SK-N-SH (cell line): Measurements from ENCODE around the gene SHISA5. TPM values are rescaled to one million over a fixed set of nuclear protein-coding genes. Genes with fewer than 3 reads are reported as not detected.
"Not testable (repeated sequence)": the region's sequence is repeated elsewhere in the genome, so short reads cannot be mapped to it uniquely, and the experiment has no call there.

Experiments used
- CTCF ChIA-PET: fragments of 300-600, 350-600 bp; formaldehyde crosslinking; extraction: SDS; loops from one replicate; lab custom pipeline; 2021; lab: Yijun Ruan, JAX
- POLR2A ChIA-PET: fragments of 350-600 bp; sonication (Branson Sonifier 250); formaldehyde crosslinking; extraction: SDS; loops from one replicate; lab custom pipeline; 2020; ENCODE audit warnings: antibody characterized with exemption, inconsistent platforms; lab: Yijun Ruan, JAX
- DNase-seq: peaks from one replicate; pipeline ENCODE4 v3.0.0; 2012
- H2AFZ ChIP-seq: fragments of 200-600 bp; sonication (generic); 2 replicates; pipeline ENCODE4 v1.8.1; 2016; ENCODE audit warnings: antibody characterized with exemption, mild to moderate bottlenecking, low read depth
- H3F3A ChIP-seq: fragments of 200-600 bp; sonication (generic); replicated peaks from 2 replicates; pipeline ENCODE3; 2016; ENCODE audit warnings: antibody characterized with exemption, mild to moderate bottlenecking; ENCODE audit not compliant: insufficient read depth
- H3K27ac ChIP-seq, 2 experiments: fragments of 200-500 bp in 1 of 2; fragments of 200-600 bp in 1 of 2; sonication (Bioruptor generic) in 1 of 2; sonication (generic), shearing (Covaris generic) in 1 of 2; 2 replicates each; pipeline versions ENCODE4 v1.5.1 to v1.6.1; 2014 to 2016; ENCODE audit warnings: low read depth in 2 of 2, inconsistent platforms in 1 of 2, low read length in 1 of 2, mild to moderate bottlenecking in 1 of 2, mixed read lengths in 1 of 2
- H3K27me3 ChIP-seq: fragments of 200-600 bp; sonication (generic), shearing (Covaris generic); 2 replicates; pipeline ENCODE4 v1.6.1; 2016; ENCODE audit warnings: mixed run types; ENCODE audit not compliant: insufficient read depth
- H3K36me3 ChIP-seq, 2 experiments: fragments of 200-500 bp in 1 of 2; fragments of 200-600 bp in 1 of 2; sonication (Bioruptor generic) in 1 of 2; sonication (generic) in 1 of 2; replicated peaks in 1 of 2; 2 replicates each; pipeline versions ENCODE3 to v1.5.1; 2014 to 2016; ENCODE audit warnings: low read length in 1 of 2, mild to moderate bottlenecking in 1 of 2; ENCODE audit not compliant: insufficient read depth in 2 of 2, control insufficient read depth in 1 of 2
- H3K4me1 ChIP-seq, 2 experiments: fragments of 200-500 bp in 1 of 2; fragments of 200-600 bp in 1 of 2; sonication (Bioruptor generic) in 1 of 2; sonication (generic), shearing (Covaris generic) in 1 of 2; 2 replicates each; pipeline versions ENCODE4 v1.5.1 to v1.6.1; 2014 to 2016; ENCODE audit warnings: low read depth in 1 of 2, low read length in 1 of 2, mixed run types in 1 of 2; ENCODE audit not compliant: insufficient read depth in 2 of 2, control insufficient read depth in 1 of 2
- H3K4me2 ChIP-seq: fragments of 200-600 bp; sonication (generic), shearing (Covaris generic); 2 replicates; pipeline ENCODE4 v1.6.1; 2017; ENCODE audit warnings: mixed run types
- H3K4me3 ChIP-seq, 2 experiments: fragments of 200-500 bp in 1 of 2; fragments of 200-600 bp in 1 of 2; sonication (Bioruptor generic) in 1 of 2; sonication (generic), shearing (Covaris generic) in 1 of 2; 2 replicates each; pipeline versions ENCODE4 v1.5.1 to v1.8.1; 2014 to 2016; ENCODE audit warnings: low read depth in 2 of 2, inconsistent platforms in 1 of 2, low read length in 1 of 2, mild to moderate bottlenecking in 1 of 2, mixed read lengths in 1 of 2, moderate library complexity in 1 of 2
- H3K79me2 ChIP-seq: fragments of 200-600 bp; sonication (generic); 2 replicates; pipeline ENCODE4 v1.8.1; 2017; ENCODE audit warnings: mild to moderate bottlenecking; ENCODE audit not compliant: insufficient read depth
- H3K9ac ChIP-seq: fragments of 200-600 bp; sonication (generic); 2 replicates; pipeline ENCODE4 v1.6.1; 2017; ENCODE audit warnings: mixed run types
- H3K9me2 ChIP-seq: fragments of 200-600 bp; sonication (generic); 2 replicates; pipeline ENCODE4 v1.6.1; 2017; ENCODE audit warnings: mixed run types
- H3K9me3 ChIP-seq: fragments of 200-600 bp; sonication (generic); 2 replicates; pipeline ENCODE4 v1.6.1; 2017; ENCODE audit warnings: mixed run types, mild to moderate bottlenecking, moderate library complexity
- H4K20me1 ChIP-seq: fragments of 200-600 bp; sonication (generic); 2 replicates; pipeline ENCODE4 v1.6.1; 2017; ENCODE audit warnings: mild to moderate bottlenecking, mixed run types; ENCODE audit not compliant: insufficient read depth
- CHD2 ChIP-seq: fragments of 150-350 bp; IDR thresholded peaks from 2 replicates; pipeline ENCODE4 v1.6.1; 2018; ENCODE audit warnings: low read length; ENCODE audit not compliant: partially characterized antibody
- ELF1 ChIP-seq: IDR thresholded peaks from 2 replicates; pipeline ENCODE4 v1.4.0; 2012
- EP300 ChIP-seq, 2 experiments: IDR thresholded peaks; 2 replicates each; pipeline versions ENCODE4 v1.4.0 to v1.6.1; 2012; ENCODE audit warnings: borderline replicate concordance in 1 of 2, low read depth in 1 of 2, low read length in 1 of 2
- EZH2phosphoT487 ChIP-seq: fragments of 200-600 bp; sonication (generic); IDR thresholded peaks from 2 replicates; pipeline ENCODE4 v1.6.1; 2017; ENCODE audit warnings: low read depth, mixed run types, mild to moderate bottlenecking, antibody characterized with exemption, moderate library complexity, borderline replicate concordance
- FOSL2 ChIP-seq: IDR thresholded peaks from 2 replicates; pipeline ENCODE4 v1.4.0; 2012; ENCODE audit warnings: low read depth, mild to moderate bottlenecking, moderate library complexity, borderline replicate concordance
- JUND ChIP-seq: IDR thresholded peaks from 2 replicates; pipeline ENCODE4 v1.4.0; 2012
- MEF2A ChIP-seq: IDR thresholded peaks from 2 replicates; pipeline ENCODE4 v1.4.0; 2012; ENCODE audit warnings: low read depth, borderline replicate concordance
- MXI1 ChIP-seq: IDR thresholded peaks from 2 replicates; pipeline ENCODE4 v1.6.1; 2012; ENCODE audit warnings: mild to moderate bottlenecking, low read depth, low read length, improper control_type of control experiment
- NFIC ChIP-seq: IDR thresholded peaks from 2 replicates; pipeline ENCODE4 v1.4.0; 2012; ENCODE audit warnings: borderline replicate concordance
- NRF1 ChIP-seq: IDR thresholded peaks from 2 replicates; pipeline ENCODE4 v1.6.1; 2012; ENCODE audit warnings: low read depth, mild to moderate bottlenecking, low read length
- POLR2AphosphoS5 ChIP-seq: IDR thresholded peaks from 2 replicates; pipeline ENCODE4 v1.6.1; 2012; ENCODE audit warnings: low read depth, low read length
- RCOR1 ChIP-seq: fragments of 150-350 bp; IDR thresholded peaks from 2 replicates; pipeline ENCODE4 v1.6.1; 2017; ENCODE audit warnings: antibody characterized with exemption, low read length
- RFX5 ChIP-seq: IDR thresholded peaks from 2 replicates; pipeline ENCODE4 v1.6.1; 2012; ENCODE audit warnings: mild to moderate bottlenecking, improper control_type of control experiment, low read length
- SIN3A ChIP-seq: IDR thresholded peaks from 2 replicates; pipeline ENCODE4 v1.6.1; 2012; ENCODE audit warnings: low read depth, mild to moderate bottlenecking, low read length, moderate library complexity, borderline replicate concordance
- SMC3 ChIP-seq: IDR thresholded peaks from 2 replicates; pipeline ENCODE4 v1.6.1; 2012; ENCODE audit warnings: low read depth, low read length, improper control_type of control experiment
- WGBS: methylation state at CpG from one replicate; pipeline ENCODE4 v1.1.6; 2017; ENCODE audit warnings: low lambda C conversion rate; 5-methylcytosine and 5-hydroxymethylcytosine counted together
- polyA plus RNA-seq, 3 experiments: library from polyadenylated mRNA; depleted of rRNA; stranded (reverse); fragments of >200 nt; gene quantifications; 2 replicates each; pipeline ENCODE4 v1.2.3, GENCODE V29; 2012
- TF ChIP-seq, protein P1 (sequence below): IDR thresholded peaks from 2 replicates; pipeline ENCODE4 v1.4.0; 2012; ENCODE audit warnings: low read depth, borderline replicate concordance

Gene SHISA5
- polyA plus RNA-seq, 1 of the 3 experiments (the other 2 are of a cell fraction) = 194 TPM

DNA sequence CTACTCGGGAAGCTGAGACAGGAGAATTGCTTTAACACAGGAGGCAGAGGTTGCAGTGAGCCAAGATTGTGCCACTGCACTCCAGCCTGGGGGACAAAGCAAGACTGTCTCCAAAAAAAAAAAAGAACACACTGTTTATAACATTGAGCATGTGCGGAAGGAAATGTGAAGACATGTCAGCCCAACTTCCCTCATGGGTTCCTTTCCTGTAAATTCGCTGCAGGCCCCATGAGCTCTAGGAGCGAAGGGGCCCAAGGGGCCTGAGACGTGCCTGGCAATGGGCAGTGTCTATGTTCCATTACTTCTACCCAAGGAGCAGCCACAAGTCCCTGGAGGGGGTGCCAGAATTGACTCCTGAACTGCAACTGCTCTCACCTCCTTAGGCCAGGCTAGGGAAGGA lies 49.4 kb upstream of the SHISA5 start (continued):
- no peak for TF ChIP-seq POLR2AphosphoS5
- no peak for TF ChIP-seq SMC3
- no peak for TF ChIP-seq NFIC
- no peak for TF ChIP-seq EP300 (IDR thresholded peaks at IDR 0.05; ENCODE audit: borderline replicate concordance in 1 of 2, low read depth in 1 of 2, low read length in 1 of 2)
- no peak for TF ChIP-seq CHD2

GRCh38 chr3:48552111-48552951 lies 48.4 kb upstream of the SHISA5 start:
- Histone ChIP-seq H3F3A (peaks cover 2% of the 10 kb centered on the region), H3K36me3 (peaks cover 2 to 4% of the 10 kb centered on the region in 2 experiments), H3K27me3 (no peaks in the 10 kb centered on the region), H3K9me2 (no peaks in the 10 kb centered on the region), H3K79me2 (peaks cover 15% of the 10 kb centered on the region; the same call in 1 of the 2 replicates), H3K9me3 (no peaks in the 10 kb centered on the region), H3K27ac (no peak overlapping the region), H3K4me1 (peaks cover 7 to 27% of the 10 kb centered on the region in 2 experiments; a peak in 2 of 4 replicates), H3K4me2 (no peak overlapping the region), H3K4me3 (no peak overlapping the region), H3K9ac (no peak overlapping the region), H2AFZ (no peak overlapping the region), H4K20me1 (no peaks in the 10 kb centered on the region)
- ChIA-PET CTCF (interaction anchor here (0.7 to 12.6 kb wide), 4 partner anchors 87 to 151 kb away, joined by 3 to 136 read pairs (median 10); a partner anchor contains a TSS), POLR2A (interaction anchor here (0.7 kb wide), 1 partner anchor 10 kb away, joined by 3 read pairs; no protein-coding TSS in a partner anchor)
- 92% methylated on average over 7 of the region's 14 CpGs for WGBS
- no peak for DNase-seq
- no peak for TF ChIP-seq EZH2phosphoT487
- TF ChIP-seq RFX5 = no peak
- TF ChIP-seq RCOR1 = no peak
- TF ChIP-seq, protein P1, sequence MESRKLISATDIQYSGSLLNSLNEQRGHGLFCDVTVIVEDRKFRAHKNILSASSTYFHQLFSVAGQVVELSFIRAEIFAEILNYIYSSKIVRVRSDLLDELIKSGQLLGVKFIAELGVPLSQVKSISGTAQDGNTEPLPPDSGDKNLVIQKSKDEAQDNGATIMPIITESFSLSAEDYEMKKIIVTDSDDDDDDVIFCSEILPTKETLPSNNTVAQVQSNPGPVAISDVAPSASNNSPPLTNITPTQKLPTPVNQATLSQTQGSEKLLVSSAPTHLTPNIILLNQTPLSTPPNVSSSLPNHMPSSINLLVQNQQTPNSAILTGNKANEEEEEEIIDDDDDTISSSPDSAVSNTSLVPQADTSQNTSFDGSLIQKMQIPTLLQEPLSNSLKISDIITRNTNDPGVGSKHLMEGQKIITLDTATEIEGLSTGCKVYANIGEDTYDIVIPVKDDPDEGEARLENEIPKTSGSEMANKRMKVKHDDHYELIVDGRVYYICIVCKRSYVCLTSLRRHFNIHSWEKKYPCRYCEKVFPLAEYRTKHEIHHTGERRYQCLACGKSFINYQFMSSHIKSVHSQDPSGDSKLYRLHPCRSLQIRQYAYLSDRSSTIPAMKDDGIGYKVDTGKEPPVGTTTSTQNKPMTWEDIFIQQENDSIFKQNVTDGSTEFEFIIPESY = no peak
- no peak for TF ChIP-seq SIN3A
- TF ChIP-seq MEF2A = no peak
- TF ChIP-seq NRF1 = no peak
- no peak for TF ChIP-seq FOSL2
- no peak for TF ChIP-seq NFIC
- no peak for TF ChIP-seq POLR2AphosphoS5
- TF ChIP-seq ELF1 = no peak
- no peak for TF ChIP-seq MXI1
- TF ChIP-seq JUND = no peak

- H3K9ac ChIP-seq, H2AFZ ChIP-seq, H3F3A ChIP-seq, H3K27ac ChIP-seq, H3K27me3 ChIP-seq, H3K36me3 ChIP-seq, H3K9me2 ChIP-seq, H3K4me3 ChIP-seq, H3K9me3 ChIP-seq, POLR2A ChIA-PET, H4K20me1 ChIP-seq, DNase-seq, H3K4me2 ChIP-seq: not testable (repeated sequence)
- CTCF ChIA-PET = interaction anchor here (0.7 to 12.6 kb wide), 3 partner anchors 87 to 116 kb away, joined by 3 to 136 read pairs (median 17); a partner anchor contains a TSS
- H3K79me2 ChIP-seq = peaks cover 15% of the 10 kb centered on the region; the same call in 1 of the 2 replicates
- H3K4me1 ChIP-seq = peaks cover 5 to 24% of the 10 kb centered on the region in 2 experiments; a peak in 1 of 4 replicates
- 81% methylated on average over 6 of the region's 7 CpGs for WGBS
Measured at GRCh38 chr3:48551651-48552050, 47.7 kb upstream of the SHISA5 start.
